GM19025 (cell line): ENCODE data around the gene RHOT2.

Source experiments
- ATAC-seq: cut with Tn5 transposase; IDR thresholded peaks from one replicate; pipeline ENCODE4 v1.9.1; 2021; ENCODE audit warnings: mild to moderate bottlenecking, low read depth, moderate library complexity; ENCODE audit not compliant: unreplicated experiment

The RHOT2 gene

GRCh38 chr16:694187-694862, 26.4 kb downstream of the RHOT2 start:
- ATAC-seq = no peak

- ATAC-seq = no peak
Observed at GRCh38 chr16:694863-695354, 27.0 kb downstream of the RHOT2 start.

GRCh38 chr16:695355-696089, 27.6 kb downstream of the RHOT2 start:
- no peak for ATAC-seq

- ATAC-seq = no peak
Observed at GRCh38 chr16:698911-699671, 31.2 kb downstream of the RHOT2 start.

- ATAC-seq = no peak
Observed at GRCh38 chr16:700684-701584, 33.0 kb downstream of the RHOT2 start.

- ATAC-seq = no peak
Observed at GRCh38 chr16:702341-702740, 34.4 kb downstream of the RHOT2 start.

- no peak for ATAC-seq
Observed at GRCh38 chr16:703406-703805, 35.5 kb downstream of the RHOT2 start.

GRCh38 chr16:704047-704446, 36.1 kb downstream of the RHOT2 start:
- no peak for ATAC-seq

- no peak for ATAC-seq
Observed at GRCh38 chr16:704552-705380, 36.8 kb downstream of the RHOT2 start.

GRCh38 chr16:705431-706188, 37.7 kb downstream of the RHOT2 start, which contains the start of gene FBXL16:
TSS of gene FBXL16 (minus strand) at chr16:705801. CDS start at chr16:697405, 8,396 bp downstream.
- no peak for ATAC-seq

GRCh38 chr16:706189-707061, 38.5 kb downstream of the RHOT2 start:
- ATAC-seq = no peak

- no peak for ATAC-seq
Observed at GRCh38 chr16:707062-707538, 39.2 kb downstream of the RHOT2 start.

GRCh38 chr16:708019-708418, 40.1 kb downstream of the RHOT2 start:
- no peak for ATAC-seq

GRCh38 chr16:708959-709358, 41.0 kb downstream of the RHOT2 start:
- ATAC-seq = no peak

- no peak for ATAC-seq
Observed at GRCh38 chr16:709566-710499, 41.9 kb downstream of the RHOT2 start.

GRCh38 chr16:710500-711075, 42.7 kb downstream of the RHOT2 start:
- ATAC-seq = no peak
